Head of caudate nucleus (tissue), 42 donors: ENCODE data around the gene PLSCR3.

Source experiments
- DNase-seq, 42 donors: peaks; one replicate each; pipeline versions ENCODE4 v3.0.0 to v3.0.0-alpha.2; 2020 to 2021; ENCODE audit warnings: mixed read lengths in 7 of 42
- intact Hi-C: fragments of 100-400 bp; cut with DNase I; formaldehyde crosslinking; loops from one replicate; pipeline ENCODE4 v1.15.0; 2022

Gene PLSCR3

GRCh38 chr17:7357381-7357780 is 36.9 kb downstream of the PLSCR3 start:
- DNase-seq = no peak
- intact Hi-C loops = loop anchor here (10.0 kb wide), 2 partner anchors 77 to 217 kb away; partner anchors contain the start of genes CD68, FGF11 and TMEM102

DNA sequence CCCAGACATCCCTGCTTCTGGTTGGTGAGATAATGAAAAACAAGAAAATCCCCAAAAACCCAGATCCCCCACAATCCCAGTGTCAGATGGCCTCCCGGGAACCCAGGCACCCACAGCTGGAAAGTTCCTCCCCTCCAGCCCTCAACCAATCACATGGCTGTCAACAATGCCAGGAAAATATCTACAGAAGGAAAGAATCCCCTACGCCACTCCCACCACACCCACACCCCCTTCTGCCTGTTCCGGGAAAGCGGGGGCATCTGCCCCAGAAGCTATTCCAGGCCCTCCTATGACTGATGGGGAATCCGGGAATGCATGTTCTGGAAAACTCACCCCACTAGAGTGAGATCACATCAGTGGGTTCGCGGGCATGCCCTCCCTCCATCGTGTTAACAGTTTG is 37.6 kb downstream of the PLSCR3 start:
- intact Hi-C loops = loop anchor here (10.0 kb wide), 2 partner anchors 78 to 218 kb away; partner anchors contain the start of genes CD68, FGF11 and TMEM102
- DNase-seq = peak in 34 of 42 donors; percentile 22 to 81 (median 57)

DNA sequence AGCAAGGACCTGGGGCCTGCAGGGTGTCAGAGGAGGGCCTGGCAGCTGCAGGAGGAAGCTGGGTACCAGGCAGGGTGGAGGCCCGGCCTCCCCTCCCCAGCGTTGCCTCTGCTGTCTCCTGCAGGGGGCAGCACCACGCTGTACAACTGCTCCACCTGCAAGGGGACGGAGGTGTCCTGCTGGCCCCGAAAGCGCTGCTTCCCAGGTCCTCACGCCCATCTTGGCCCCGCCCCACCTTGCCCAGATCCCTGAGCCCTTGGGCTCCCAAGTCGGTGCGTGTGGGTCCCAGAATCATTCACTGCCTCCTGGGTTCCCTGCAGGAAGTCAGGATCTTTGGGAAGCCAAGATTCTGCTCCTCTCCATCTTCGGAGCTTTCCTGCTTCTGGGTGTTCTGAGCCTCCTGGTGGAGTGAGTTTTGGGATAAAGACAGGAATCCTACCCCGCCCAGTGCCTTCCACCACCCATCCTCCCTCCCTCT is 38.2 kb downstream of the PLSCR3 start:
- intact Hi-C loops = loop anchor here (10.0 kb wide), 2 partner anchors 79 to 219 kb away; partner anchors contain the start of genes CD68, FGF11 and TMEM102
- DNase-seq = peak; percentile 61 to 91 (median 80)

DNA sequence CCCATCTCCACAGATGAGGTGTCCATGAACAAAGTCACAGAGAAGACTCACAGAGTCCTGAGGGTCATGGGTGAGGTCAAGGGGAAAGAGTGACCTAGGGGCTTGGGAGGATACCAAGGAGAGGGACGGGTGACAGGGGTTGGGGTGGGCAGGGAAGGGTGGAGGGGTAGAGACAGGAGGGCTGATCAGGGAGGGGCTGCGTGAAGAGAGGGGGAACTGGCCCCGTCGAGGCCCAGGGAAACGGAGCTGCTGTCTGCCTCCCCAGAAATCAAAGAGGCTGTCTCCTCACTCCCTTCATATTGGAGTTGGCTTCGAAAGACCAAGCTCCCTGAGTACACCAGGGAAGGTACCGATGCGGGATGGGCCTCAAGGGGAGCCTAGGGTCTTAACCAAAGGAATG is 38.8 kb downstream of the PLSCR3 start:
- intact Hi-C loops = loop anchor here (10.0 kb wide), 2 partner anchors 79 to 219 kb away; partner anchors contain the start of genes CD68, FGF11 and TMEM102
- no peak for DNase-seq

GRCh38 chr17:7355053-7355452 is 39.3 kb downstream of the PLSCR3 start, which contains the start of gene TMEM95:
Gene TMEM95 (plus strand): TSS chr17:7355156. CDS start chr17:7355205, 49 bp downstream.
- intact Hi-C loops = loop anchor here (10.0 kb wide), 2 partner anchors 80 to 220 kb away; partner anchors contain the start of genes CD68, FGF11 and TMEM102
- DNase-seq = peak; percentile 36 to 90 (median 77)

- peak in 5 of 42 donors; percentile 3 to 37 (median 30) for DNase-seq
- intact Hi-C loops = loop anchor here (5.0 to 10.0 kb wide), 4 partner anchors 38 to 220 kb away; partner anchors contain the start of genes CD68, FGF11, PLSCR3 and TMEM102
Measured at GRCh38 chr17:7354262-7354843, 40.0 kb downstream of the PLSCR3 start.

GRCh38 chr17:7352910-7353635 is 41.3 kb downstream of the PLSCR3 start:
- intact Hi-C loops = loop anchor here (5.0 to 10.0 kb wide), 4 partner anchors 39 to 222 kb away; partner anchors contain the start of genes CD68, FGF11, PLSCR3 and TMEM102
- peak in 1 of 42 donors; percentile 3 for DNase-seq

DNA sequence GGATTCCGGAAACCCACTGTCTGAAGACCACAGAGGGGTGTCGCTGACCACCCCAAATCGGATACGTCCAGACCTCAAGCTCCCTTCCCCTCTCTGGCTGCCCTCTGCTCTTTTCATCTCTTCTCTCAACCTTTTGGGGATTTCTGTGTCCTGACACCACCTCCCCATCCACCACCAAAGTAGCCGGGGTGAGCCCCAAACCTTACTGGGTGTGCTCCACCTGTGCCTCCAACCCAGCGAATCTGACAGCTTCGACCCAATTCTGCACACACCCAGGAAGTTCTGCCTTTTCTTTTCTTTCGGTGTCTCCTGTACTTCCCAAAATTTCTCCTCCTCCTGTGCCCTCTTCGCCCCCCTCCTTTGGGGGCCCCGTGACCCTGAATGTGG is 41.8 kb downstream of the PLSCR3 start:
- intact Hi-C loops = loop anchor here (5.0 to 10.0 kb wide), 4 partner anchors 40 to 222 kb away; partner anchors contain the start of genes CD68, FGF11, PLSCR3 and TMEM102
- peak in 1 of 42 donors; percentile 4 for DNase-seq

- DNase-seq = peak; percentile 75 to 95 (median 87)
- intact Hi-C loops = loop anchor here (5.0 to 10.0 kb wide), 4 partner anchors 40 to 223 kb away; partner anchors contain the start of genes CD68, FGF11, PLSCR3 and TMEM102
Measured at GRCh38 chr17:7351665-7352502, 42.4 kb downstream of the PLSCR3 start, which contains the start of gene KCTD11. Gene KCTD11 (plus strand): TSS chr17:7352162.

DNA sequence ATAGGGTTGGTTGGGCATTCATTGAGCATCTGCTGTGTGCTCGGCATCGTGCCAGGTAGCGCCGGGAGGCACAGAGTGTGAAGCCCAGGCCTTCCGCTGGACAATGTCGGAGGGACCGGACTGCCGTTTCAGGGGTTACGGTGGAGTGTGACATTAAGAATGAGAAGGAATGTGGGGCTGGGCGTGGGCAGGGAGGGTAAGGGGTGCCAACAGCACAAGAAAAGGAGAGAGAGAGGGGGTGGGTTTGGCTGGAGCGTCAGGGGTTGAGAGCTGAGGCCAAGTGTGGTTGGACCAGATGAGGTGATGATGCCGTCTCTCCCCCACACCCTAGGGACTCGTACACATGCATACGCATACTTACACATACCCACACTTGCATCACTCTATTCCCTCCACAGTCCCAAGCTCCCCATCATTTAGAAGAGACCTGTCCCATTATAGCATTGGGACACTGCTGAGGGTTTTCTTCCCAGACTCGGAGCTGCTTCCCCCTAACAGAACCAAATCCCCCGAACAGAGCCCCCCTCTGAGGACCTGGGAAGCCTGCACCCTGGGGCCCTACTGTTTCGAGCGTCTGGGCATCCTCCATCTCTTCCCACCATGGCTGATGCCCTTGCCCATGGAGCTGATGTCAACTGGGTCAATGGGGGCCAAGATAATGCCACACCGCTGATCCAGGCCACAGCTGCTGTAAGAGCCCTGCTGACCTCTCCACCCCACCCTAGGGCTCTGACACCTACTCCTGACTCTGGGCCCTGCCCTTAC is 45.7 kb downstream of the PLSCR3 start:
- intact Hi-C loops = no loop called here

DNA sequence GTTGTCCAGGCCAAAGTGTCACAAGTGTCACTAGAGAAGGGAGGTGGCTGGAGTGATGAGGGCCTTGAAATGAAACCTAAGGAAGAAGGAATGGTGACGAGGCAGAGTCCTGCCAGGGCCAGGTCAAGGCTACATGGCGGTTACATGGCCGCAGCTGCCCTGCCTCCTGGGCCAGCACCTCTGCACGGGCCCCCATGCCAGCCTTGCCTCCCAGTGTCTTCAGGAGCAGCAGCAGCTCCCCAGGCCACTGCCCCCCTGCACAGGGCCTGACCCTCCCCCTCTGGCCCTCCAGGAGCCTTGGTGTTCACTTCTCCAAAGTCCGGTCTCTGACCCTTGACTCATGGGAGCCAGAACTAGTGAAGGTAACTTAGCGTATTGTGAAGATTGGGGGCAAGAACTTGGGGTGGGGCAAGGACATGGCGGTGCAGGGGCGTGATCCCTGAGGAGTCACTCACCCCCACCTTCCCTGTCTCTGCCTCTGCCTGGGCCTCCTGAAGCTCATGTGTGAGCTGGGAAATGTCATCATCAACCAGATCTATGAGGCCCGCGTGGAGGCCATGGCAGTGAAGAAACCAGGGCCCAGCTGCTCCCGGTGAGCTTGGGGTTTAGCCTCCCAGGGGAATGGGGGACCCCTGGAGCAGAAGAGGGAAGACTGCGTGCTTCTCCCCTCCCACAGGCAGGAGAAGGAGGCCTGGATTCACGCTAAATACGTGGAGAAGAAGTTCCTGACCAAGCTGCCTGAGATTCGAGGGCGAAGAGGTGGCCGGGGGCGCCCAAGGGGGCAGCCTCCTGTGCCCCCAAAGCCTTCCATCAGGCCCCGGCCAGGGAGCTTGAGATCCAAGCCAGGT is 46.5 kb downstream of the PLSCR3 start:
- no peak for DNase-seq
- intact Hi-C loops = no loop called here

More for the DNA sequence above, 45.7 kb downstream of the PLSCR3 start:
- no peak for DNase-seq

DNA sequence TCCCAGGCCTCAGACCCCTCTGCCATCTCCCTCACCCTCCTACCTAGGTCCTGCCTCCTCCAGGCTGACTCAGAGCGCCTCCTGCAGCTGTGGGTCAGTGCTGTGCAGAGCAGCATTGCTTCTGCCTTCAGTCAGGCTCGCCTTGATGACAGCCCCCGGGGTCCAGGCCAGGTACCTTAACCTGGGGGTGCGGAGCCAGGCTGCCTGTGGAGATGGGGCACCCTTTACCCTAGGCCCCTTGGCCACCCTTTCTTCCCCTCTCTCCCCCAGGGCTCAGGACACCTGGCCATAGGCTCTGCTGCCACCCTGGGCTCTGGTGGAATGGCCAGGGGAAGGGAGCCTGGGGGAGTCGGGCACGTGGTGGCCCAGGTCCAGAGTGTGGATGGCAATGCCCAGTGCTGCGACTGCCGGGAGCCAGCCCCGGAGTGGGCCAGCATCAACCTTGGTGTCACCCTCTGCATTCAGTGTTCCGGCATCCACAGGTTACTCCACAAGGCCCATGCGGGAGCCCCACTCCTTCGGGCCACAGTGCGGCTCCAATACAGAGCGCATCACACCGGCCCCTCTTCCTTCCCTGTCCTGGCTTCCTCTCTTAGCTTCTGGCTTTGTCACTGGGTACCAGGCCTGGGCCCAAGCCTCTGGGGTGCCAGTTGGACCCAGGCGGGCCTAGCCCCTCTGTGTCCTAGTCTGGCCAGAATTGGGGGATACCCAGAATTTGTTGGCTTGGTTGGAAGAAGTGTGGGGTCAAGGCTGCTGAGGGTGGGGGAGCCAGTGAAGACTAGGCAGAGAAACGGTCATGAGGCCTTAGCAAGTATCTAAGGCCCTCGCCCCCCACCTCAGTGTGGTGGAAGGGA is 47.3 kb downstream of the PLSCR3 start:
- peak in 1 of 42 donors; percentile 4 for DNase-seq
- intact Hi-C loops = no loop called here

GRCh38 chr17:7343250-7343649 is 51.1 kb downstream of the PLSCR3 start:
- no peak for DNase-seq
- intact Hi-C loops = no loop called here

- intact Hi-C loops = no loop called here
- DNase-seq = no peak
Measured at GRCh38 chr17:7341842-7342241, 52.5 kb downstream of the PLSCR3 start.

GRCh38 chr17:7340179-7340578 is 54.1 kb downstream of the PLSCR3 start:
- DNase-seq = no peak
- intact Hi-C loops = no loop called here
